CD4-positive, alpha-beta T cell treated with Interleukin-4 for 4 hours (primary cell): ENCODE measurements around the gene DAB2IP.

Experiments used
- DNase-seq: peaks from one replicate; pipeline ENCODE4 v3.0.0-alpha.2; 2020

Gene DAB2IP

DNA sequence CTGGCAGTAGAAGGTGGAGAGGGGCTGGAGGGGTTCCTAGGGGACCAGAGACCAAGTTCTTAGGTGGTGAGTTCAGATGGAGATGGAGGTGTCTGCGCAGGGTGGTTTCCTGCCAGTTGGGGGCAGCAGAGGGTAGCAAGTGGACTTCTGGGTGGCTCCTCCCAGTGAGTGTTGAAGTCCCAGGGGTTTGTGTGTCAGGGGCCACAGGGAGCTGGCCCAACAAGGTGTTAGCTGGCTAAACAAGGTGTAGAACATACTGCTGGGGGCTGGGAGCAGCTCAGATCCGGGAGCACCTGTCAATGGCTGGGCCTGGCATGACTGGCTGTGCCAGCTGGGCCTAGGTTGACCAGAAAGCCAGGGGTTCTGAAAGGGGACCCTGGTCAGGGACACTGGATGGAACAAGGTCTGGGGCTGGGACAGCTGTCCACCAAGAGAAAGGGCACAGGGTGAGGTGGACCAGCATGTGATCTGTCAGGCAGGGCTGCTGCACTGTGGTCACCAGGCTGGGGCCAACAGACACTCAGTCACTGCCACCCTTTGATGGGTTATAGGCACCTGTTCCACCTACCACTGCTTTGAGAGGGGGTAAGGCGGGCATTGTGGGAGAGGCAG lies 35.6 kb downstream of the DAB2IP start:
- peak; percentile 47 for DNase-seq

GRCh38 chr9:121688146-121688680 lies 36.8 kb downstream of the DAB2IP start:
- no peak for DNase-seq

GRCh38 chr9:121688681-121689080 lies 37.2 kb downstream of the DAB2IP start:
- no peak for DNase-seq

DNA sequence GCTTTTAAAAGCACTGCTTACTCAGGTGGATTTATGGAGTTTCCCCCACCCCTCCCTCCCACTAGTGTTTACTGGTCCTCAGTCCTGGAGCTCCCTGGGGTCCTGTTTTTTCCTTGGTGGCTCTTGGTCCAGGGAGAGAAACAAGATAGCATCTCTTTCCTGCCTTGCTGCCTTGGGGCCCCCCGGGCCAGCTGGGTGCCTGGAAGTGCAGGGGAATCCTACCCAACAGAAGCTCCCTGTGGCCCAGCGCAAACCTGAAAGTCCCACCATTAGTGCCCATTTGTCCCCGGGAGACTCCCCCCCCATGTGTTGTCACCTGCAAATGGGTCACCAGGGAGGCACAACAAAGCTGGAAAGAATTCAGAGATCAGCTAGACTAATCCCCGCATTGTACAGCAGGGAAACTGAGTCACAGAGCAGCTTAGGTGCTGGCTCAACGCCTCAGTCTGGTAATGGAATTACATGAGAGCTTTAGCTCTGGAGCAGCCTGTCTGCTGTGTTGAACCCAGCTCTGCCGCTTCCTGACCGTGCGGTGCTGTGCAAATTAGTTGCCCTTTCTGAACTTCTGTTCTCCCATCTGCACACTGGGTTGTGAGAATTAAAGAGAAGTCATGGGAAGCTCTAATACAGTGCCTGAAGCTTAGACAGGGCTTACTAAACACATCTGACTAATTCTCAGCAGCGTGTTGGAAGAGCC lies 38.2 kb downstream of the DAB2IP start:
- DNase-seq = no peak

DNA sequence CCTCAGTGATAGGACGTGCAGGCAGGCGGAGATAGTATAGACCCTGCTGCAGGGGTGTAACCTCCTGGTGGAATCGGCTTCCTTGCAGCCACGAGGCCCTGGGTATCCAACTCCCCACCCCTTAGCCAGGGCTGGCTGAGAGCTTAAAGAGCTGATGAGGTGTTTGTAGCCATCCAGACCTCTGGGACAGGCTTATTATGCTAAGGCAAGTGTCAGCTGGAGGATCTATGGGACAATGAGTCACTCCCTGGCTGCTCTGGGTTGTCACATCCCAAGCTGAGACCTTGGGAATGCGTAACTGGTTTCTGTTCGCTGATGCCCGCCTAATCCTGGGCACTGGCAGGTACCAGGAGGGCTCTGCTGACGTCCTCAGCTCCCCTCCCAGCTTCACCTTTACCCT lies 38.9 kb downstream of the DAB2IP start:
- DNase-seq = no peak

DNA sequence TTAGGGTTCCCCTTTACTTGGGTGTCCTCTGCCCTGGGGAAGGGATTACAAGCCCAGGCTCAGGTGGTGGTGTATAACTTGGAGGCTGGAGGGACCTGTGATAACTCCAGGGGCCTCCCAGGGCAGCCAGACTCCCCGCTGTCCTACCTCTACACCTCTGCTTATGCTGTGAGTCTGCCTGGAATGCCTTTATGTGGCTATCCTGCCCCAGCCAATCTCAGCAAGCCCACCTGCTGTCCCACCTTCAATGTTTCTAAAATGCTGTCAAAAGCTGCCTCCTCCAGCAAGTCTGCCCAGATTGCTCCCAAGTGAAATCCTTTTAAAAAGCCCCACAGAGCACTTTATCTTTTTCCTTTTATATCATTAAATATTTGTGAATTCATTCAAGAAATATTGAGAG lies 39.3 kb downstream of the DAB2IP start:
- no peak for DNase-seq

DNA sequence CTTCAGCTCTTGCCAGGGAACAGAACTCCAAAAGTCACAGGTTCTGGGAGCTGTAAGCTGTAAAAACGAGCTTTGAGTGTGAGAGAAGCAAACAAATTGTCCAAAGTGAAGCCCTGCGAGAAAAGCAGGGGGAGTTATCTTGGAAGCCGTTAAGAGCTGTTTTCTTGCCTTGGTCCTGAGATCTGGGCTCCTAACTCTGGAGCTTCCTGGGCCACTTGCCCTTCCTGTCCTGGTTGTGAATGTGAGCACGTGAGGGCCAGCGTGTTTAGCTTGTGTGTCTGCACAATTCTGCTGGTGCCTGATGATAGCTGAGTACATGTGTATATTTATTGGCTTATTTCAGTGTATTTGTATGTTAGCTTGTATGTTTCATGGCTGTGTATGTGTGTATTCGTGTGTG lies 40.5 kb downstream of the DAB2IP start:
- no peak for DNase-seq

DNA sequence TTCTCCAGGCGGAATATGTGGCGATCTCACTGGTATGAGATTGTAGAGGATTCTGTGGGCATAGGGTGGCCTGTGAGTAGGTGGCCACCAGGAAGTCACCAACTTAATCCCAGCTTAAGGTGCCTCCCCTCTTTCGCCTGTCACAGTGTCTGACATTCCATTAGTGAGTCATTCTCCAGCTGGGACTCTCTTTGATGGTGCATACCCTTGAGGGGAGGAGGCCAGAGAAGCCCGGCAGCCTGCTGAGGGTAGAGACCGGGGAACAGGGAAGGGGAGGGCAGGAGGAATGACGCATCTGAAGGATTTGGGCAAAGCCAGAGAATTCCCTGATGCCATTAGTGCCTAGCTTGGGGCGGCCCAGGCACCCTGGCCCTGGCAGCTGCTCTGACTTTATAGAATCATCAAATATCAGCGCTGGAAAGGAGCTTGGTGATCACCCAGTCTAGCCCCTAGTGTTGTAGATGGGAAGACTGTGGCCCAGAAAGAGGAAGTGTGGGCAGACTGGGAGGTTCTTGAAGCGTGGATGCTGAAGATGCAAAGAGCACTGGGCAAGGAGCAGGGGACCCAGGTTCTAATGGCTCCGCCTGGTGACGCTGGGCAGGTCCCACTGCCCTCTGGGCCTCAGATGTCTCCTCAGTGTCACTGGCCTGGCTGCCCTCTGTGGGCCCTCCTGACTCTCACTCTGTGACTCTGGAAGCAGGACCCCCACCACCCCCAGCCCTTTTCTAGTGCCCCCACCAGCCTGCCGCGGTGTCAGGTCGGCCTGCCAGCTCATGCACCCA lies 41.4 kb downstream of the DAB2IP start:
- no peak for DNase-seq

- no peak for DNase-seq
Observed at GRCh38 chr9:121693388-121693670, 41.9 kb downstream of the DAB2IP start.

DNA sequence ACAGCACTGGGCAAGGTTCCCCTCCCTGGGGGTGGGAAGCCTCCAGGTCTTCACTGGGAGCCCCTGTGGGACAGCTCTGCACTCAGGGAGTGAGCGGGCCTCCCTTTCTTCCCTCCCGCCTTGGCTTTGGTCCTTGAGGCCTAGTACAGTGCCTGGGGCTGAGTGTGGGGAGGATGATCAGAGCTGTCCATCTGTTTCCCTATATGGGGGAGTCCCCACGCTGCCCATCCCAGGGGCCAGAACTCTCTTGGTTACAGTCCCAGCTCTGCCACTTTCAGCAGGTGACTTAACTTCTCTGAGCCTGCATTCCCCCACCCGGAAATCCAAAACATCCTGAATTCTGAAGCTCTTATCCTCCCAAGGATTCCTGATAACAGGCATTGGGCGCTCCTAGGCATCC lies 42.6 kb downstream of the DAB2IP start:
- DNase-seq = no peak

DNA sequence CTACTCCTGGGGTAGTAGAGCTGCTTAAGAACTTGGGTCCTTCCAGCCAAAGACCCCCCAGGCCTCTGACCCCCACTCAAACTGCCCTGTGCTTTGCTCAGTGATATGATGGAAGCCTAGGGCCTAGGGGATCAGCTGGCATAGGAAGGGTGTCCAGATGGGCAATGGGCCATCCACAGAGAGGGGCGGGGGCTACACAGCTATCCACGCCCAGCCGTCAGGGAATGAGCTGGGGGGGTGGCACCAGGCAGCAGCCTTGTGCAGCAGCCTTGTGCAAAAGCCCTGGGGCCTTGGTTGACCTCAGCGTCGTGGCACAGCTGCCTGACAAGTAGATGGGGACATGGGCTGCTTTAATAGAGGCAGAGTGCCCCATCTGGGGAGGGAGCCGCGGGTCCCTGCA lies 43.2 kb downstream of the DAB2IP start:
- DNase-seq = no peak

DNA sequence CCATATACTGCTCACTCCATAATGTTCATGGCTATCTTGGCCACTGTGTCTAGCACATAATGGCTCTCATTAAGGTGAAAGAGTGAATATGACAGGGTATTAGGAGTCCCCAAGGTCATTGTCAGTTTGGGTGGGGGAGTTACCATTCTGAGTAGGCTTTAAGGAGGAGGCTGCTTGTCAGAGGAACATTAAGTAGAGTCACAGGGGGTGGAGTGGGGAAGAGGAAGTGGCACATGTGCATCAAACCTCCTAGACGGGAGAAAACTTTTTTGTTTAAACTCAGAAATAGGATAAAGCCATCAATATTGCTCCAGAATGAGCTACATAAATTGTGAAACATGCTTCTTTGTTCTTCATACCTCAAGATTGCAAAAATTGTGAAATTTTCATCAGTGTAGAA lies 45.5 kb downstream of the DAB2IP start:
- no peak for DNase-seq

GRCh38 chr9:121698627-121699570 lies 47.5 kb downstream of the DAB2IP start:
- DNase-seq = peak; percentile 36

- DNase-seq = no peak
Observed at GRCh38 chr9:121699571-121700164, 48.2 kb downstream of the DAB2IP start.

GRCh38 chr9:121700165-121700831 lies 48.9 kb downstream of the DAB2IP start:
- DNase-seq = no peak

DNA sequence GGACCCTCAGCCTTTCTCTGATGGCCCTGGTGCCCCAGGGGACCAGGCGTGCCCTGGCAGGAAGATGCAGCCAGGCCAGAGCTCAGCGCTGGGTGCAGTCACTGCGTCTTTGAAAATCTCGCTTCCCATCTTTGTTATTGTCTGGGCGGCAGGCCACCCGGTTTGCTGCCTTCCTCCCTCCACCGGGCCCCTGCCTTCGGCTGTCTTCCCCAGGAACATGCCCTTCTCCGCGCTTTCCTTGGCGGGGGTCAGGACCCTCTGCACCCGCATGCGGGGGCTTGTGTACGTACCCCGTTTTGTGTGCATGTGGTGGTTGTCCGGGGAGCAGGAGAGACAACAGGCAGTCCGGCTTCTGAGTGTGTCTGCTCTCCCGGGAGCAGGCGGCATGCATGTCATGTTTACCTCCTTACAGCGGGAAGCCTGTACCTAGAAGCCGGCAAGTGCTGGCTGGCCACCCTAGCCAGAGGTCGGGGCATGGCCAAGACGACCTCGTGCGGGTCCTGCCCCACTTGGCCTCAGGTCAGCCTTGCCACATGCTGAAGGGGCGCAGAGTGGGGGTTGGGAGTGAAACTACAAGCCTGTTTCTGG lies 49.5 kb downstream of the DAB2IP start:
- DNase-seq = no peak

DNA sequence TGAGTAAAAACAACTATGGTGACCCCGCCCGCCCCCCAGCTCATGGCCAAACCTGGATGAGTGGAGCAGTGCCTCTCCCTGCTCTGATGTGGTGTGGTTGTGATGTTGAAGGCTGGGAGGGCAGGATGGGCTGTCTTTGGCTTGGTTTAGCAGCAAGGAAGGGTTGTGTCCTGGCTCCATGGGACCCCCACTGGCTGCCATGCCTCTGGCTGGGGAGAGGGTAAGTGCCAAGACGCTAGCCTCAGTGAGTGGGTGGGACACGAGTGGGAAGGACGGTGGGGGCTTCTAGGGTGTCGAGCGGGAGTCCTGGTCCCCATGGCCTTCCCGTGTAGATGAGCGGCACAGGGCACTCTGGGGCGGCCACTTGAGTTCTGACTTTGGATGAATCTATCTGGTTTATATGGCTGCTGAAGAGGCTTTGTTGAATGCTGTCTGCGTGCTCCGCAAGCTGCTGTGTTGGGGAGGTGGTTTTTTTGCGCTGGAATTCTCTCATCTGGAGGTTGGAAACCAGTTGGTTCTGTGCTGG lies 50.4 kb downstream of the DAB2IP start:
- no peak for DNase-seq

- no peak for DNase-seq
Observed at GRCh38 chr9:121703014-121703734, 51.7 kb downstream of the DAB2IP start.

DNA sequence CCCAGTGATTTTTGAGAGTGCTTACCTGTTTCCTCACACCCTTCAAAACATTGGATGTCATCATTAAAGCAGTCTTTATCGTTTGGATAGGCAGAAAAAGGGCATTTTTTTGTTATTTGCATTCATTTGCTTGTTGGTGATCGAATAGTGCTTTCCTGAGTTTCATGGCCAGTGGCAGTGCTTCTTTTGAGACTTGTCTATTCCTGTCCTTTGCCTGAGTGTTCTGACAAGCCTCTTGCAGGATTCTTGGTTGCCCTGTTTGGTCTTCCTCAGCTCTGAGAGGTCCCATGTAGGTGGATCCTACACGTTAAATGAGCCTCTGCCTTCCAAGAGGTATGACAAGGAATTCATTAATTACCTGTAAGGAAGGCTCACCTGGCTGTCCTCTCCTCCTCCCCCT lies 52.8 kb downstream of the DAB2IP start:
- DNase-seq = no peak

- no peak for DNase-seq
Observed at GRCh38 chr9:121706149-121706750, 54.8 kb downstream of the DAB2IP start.
